ENCODE results near the gene PCSK6. TPM values are rescaled to one million over a fixed set of nuclear protein-coding genes. Genes with fewer than 3 reads are reported as not detected.
"Not testable (repeated sequence)": the region's sequence is repeated elsewhere in the genome, so short reads cannot be mapped to it uniquely, and the experiment has no call there.

Gene PCSK6
- total RNA-seq, 1 donor from 2014 or later, result 3.8 TPM

- Mint-ChIP-seq H3K9me3 (ENCODE audit: unreplicated experiment) (peaks cover 2% of the 10 kb centered on the region), H3K36me3 (ENCODE audit: unreplicated experiment) (peaks cover 9% of the 10 kb centered on the region), H3K4me3 (ENCODE audit: unreplicated experiment) (no peak overlapping the region), H3K27me3 (ENCODE audit: unreplicated experiment) (peaks cover 2% of the 10 kb centered on the region), H3K27ac (ENCODE audit: unreplicated experiment) (no peak overlapping the region), H3K4me1 (ENCODE audit: low read depth, unreplicated experiment) (peaks cover 16% of the 10 kb centered on the region)
- no peak for DNase-seq
- TF ChIP-seq CTCF (IDR thresholded peaks at IDR 0.05; ENCODE audit: partially characterized antibody, unreplicated experiment), result no peak
Observed at GRCh38 chr15:101469520-101470288, 19.8 kb downstream of the PCSK6 start.

GRCh38 chr15:101466188-101466587 is 23.3 kb downstream of the PCSK6 start:
- Mint-ChIP-seq H3K36me3 (ENCODE audit: unreplicated experiment) (peaks cover 17% of the 10 kb centered on the region), H3K9me3 (ENCODE audit: unreplicated experiment) (peaks cover 2% of the 10 kb centered on the region), H3K4me3 (ENCODE audit: unreplicated experiment) (no peak overlapping the region), H3K4me1 (ENCODE audit: low read depth, unreplicated experiment) (peaks cover 14% of the 10 kb centered on the region), H3K27ac (ENCODE audit: unreplicated experiment) (no peak overlapping the region), H3K27me3 (ENCODE audit: unreplicated experiment) (peaks cover 2% of the 10 kb centered on the region)
- DNase-seq, result no peak
- no peak for TF ChIP-seq CTCF (IDR thresholded peaks at IDR 0.05; ENCODE audit: partially characterized antibody, unreplicated experiment)

- no peak for TF ChIP-seq CTCF (IDR thresholded peaks at IDR 0.05; ENCODE audit: partially characterized antibody, unreplicated experiment)
- H3K4me3 Mint-ChIP-seq (ENCODE audit: unreplicated experiment), result no peak overlapping the region
- no peak for DNase-seq
- peaks cover 2% of the 10 kb centered on the region for H3K9me3 Mint-ChIP-seq (ENCODE audit: unreplicated experiment)
- peaks cover 2% of the 10 kb centered on the region for H3K27me3 Mint-ChIP-seq (ENCODE audit: unreplicated experiment)
- peaks cover 17% of the 10 kb centered on the region for H3K36me3 Mint-ChIP-seq (ENCODE audit: unreplicated experiment)
- H3K27ac Mint-ChIP-seq (ENCODE audit: unreplicated experiment), result no peak overlapping the region
- H3K4me1 Mint-ChIP-seq (ENCODE audit: low read depth, unreplicated experiment), result peaks cover 13% of the 10 kb centered on the region
Observed at GRCh38 chr15:101464999-101465669, 24.4 kb downstream of the PCSK6 start.

GRCh38 chr15:101464256-101464998 is 25.1 kb downstream of the PCSK6 start:
- Mint-ChIP-seq H3K4me1 (ENCODE audit: low read depth, unreplicated experiment) (peaks cover 11% of the 10 kb centered on the region), H3K36me3 (ENCODE audit: unreplicated experiment) (peaks cover 17% of the 10 kb centered on the region), H3K4me3 (ENCODE audit: unreplicated experiment) (no peak overlapping the region), H3K9me3 (ENCODE audit: unreplicated experiment) (peaks cover 2% of the 10 kb centered on the region), H3K27me3 (ENCODE audit: unreplicated experiment) (peaks cover 2% of the 10 kb centered on the region), H3K27ac (ENCODE audit: unreplicated experiment) (no peak overlapping the region)
- no peak for DNase-seq
- TF ChIP-seq CTCF (IDR thresholded peaks at IDR 0.05; ENCODE audit: partially characterized antibody, unreplicated experiment), result no peak

GRCh38 chr15:101463696-101464095 is 25.8 kb downstream of the PCSK6 start:
- DNase-seq; H3K9me3 Mint-ChIP-seq (ENCODE audit: unreplicated experiment); H3K27ac Mint-ChIP-seq (ENCODE audit: unreplicated experiment); H3K4me1 Mint-ChIP-seq (ENCODE audit: low read depth, unreplicated experiment); H3K4me3 Mint-ChIP-seq (ENCODE audit: unreplicated experiment); H3K27me3 Mint-ChIP-seq (ENCODE audit: unreplicated experiment): not testable (repeated sequence)
- H3K36me3 Mint-ChIP-seq (ENCODE audit: unreplicated experiment), result peaks cover 17% of the 10 kb centered on the region

All from glutamatergic neuron (in vitro differentiated cells).